K562 (cell line): ENCODE results near the gene CSTF2T. TPM values are rescaled to one million over a fixed set of nuclear protein-coding genes. Genes with fewer than 3 reads are reported as not detected.
A peak's percentile ranks its signal among the peaks of the same experiment; 100 is the strongest.

Source experiments
- ATAC-seq: fragments of 200-7000 bp; cut with Tn5 transposase; 3 replicates; pipeline ENCODE4 v1.9.1; 2020; ENCODE audit warnings: moderate library complexity
- BruUV-seq: library from RNA; stranded (reverse); fragments of 400-500 nt; replicated peaks from 2 replicates; lab custom pipeline; 2021; lab: Mats Ljungman, UMichigan
- CTCF ChIA-PET: fragments of 300-600 bp; formaldehyde crosslinking; extraction: SDS; loops from one replicate; lab custom pipeline; 2021; ENCODE audit warnings: low intra/inter-chr PET ratio; lab: Yijun Ruan, JAX
- POLR2A ChIA-PET: fragments of 300-600, 350-650 bp; sonication (Branson Sonifier 250); formaldehyde crosslinking; extraction: SDS; loops from one replicate; lab custom pipeline; 2021; ENCODE audit warnings: antibody characterized with exemption, inconsistent platforms; lab: Yijun Ruan, JAX
- DNase-seq, 4 experiments: peaks; one replicate each; pipeline versions ENCODE4 v3.0.0 to v3.0.0-alpha.2; 2011 to 2018; ENCODE audit warnings: low spot score in 3 of 4, mixed read lengths in 3 of 4; ENCODE audit errors: extremely low read depth in 1 of 4
- FAIRE-seq: peaks from 2 replicates; lab custom pipeline; 2011; peaks lifted over from hg19 to GRCh38; lab: Jason Lieb, UNC
- H2AFZ ChIP-seq: 2 replicates; pipeline ENCODE4 v1.6.0; 2011; ENCODE audit warnings: low read depth, low read length, control low read depth, inconsistent platforms
- H3K27ac ChIP-seq: fragments of 200-600 bp; 3 replicates; pipeline ENCODE4 v1.8.0; 2011; ENCODE audit warnings: low read depth, mild to moderate bottlenecking, control low read depth, inconsistent platforms, low read length, moderate library complexity, mixed read lengths; ENCODE audit errors: extremely low read depth
- H3K27me3 ChIP-seq, 2 experiments: fragments of 300-600 bp in 1 of 2; 2 replicates in 1 of 2; 3 replicates in 1 of 2; pipeline versions ENCODE4 v1.6.0 to v1.8.0; 2011; ENCODE audit warnings: inconsistent platforms in 2 of 2, low read length in 2 of 2, mild to moderate bottlenecking in 1 of 2, mixed read lengths in 1 of 2, moderate library complexity in 1 of 2; ENCODE audit not compliant: control insufficient read depth in 2 of 2, insufficient read depth in 2 of 2
- H3K36me3 ChIP-seq: fragments of 300-600 bp; 3 replicates; pipeline ENCODE4 v1.8.0; 2011; ENCODE audit warnings: mild to moderate bottlenecking, low read length, inconsistent platforms; ENCODE audit not compliant: control insufficient read depth, insufficient read depth
- H3K4me1 ChIP-seq, 2 experiments: fragments of 200-600 bp in 1 of 2; replicated peaks in 1 of 2; 2 replicates in 1 of 2; 3 replicates in 1 of 2; pipeline versions ENCODE4 v1.5.1 to v1.8.0; 2011; ENCODE audit warnings: inconsistent platforms in 2 of 2, low read length in 2 of 2, mild to moderate bottlenecking in 1 of 2, mixed read lengths in 1 of 2, moderate library complexity in 1 of 2; ENCODE audit not compliant: control insufficient read depth in 2 of 2, insufficient read depth in 2 of 2
- H3K4me2 ChIP-seq: 2 replicates; pipeline ENCODE4 v1.6.1; 2011; ENCODE audit warnings: low read length, control low read depth, inconsistent platforms, mixed read lengths; ENCODE audit not compliant: insufficient read depth
- H3K4me3 ChIP-seq: fragments of 200-600 bp; sonication (generic), shearing (Covaris generic); 2 replicates; pipeline ENCODE4 v1.5.1; 2016; ENCODE audit warnings: control low read depth, inconsistent platforms
- H3K79me2 ChIP-seq: fragments of 200-600 bp; 3 replicates; pipeline ENCODE4 v1.8.0; 2011; ENCODE audit warnings: low read length, inconsistent platforms; ENCODE audit not compliant: control insufficient read depth, insufficient read depth
- H3K9ac ChIP-seq, 2 experiments: 2 replicates each; pipeline versions ENCODE4 v1.6.0 to v1.6.1; 2011; ENCODE audit warnings: low read depth in 2 of 2, low read length in 2 of 2, control low read depth in 1 of 2, inconsistent platforms in 1 of 2, mild to moderate bottlenecking in 1 of 2, mixed read lengths in 1 of 2; ENCODE audit not compliant: insufficient read depth in 1 of 2
- H3K9me1 ChIP-seq: one replicate; pipeline ENCODE4 v1.6.0; 2011; ENCODE audit warnings: inconsistent platforms, mild to moderate bottlenecking, low read length, moderate library complexity; ENCODE audit not compliant: control insufficient read depth, insufficient read depth
- H3K9me3 ChIP-seq: replicated peaks from 2 replicates; pipeline ENCODE4 v1.5.1; 2011; ENCODE audit warnings: low read depth, low read length, inconsistent platforms; ENCODE audit not compliant: control insufficient read depth, insufficient read depth
- H4K20me1 ChIP-seq: replicated peaks from 2 replicates; pipeline ENCODE4 v1.6.1; 2011; ENCODE audit warnings: low read length, inconsistent platforms, mixed read lengths; ENCODE audit not compliant: control insufficient read depth, insufficient read depth
- FOXO4 ChIP-seq: fragments of 450-650 bp; formaldehyde crosslinking; IDR thresholded peaks from 2 replicates; pipeline ENCODE4 v1.4.0; 2020; ENCODE audit warnings: mild to moderate bottlenecking, moderate library complexity
- MYC ChIP-seq, 2 experiments: fragments of 250-450 bp in 1 of 2; sonication (Bioruptor Pico) in 1 of 2; IDR thresholded peaks; 2 replicates each; pipeline versions ENCODE4 v1.5.1 to v1.6.1; 2012 to 2021; ENCODE audit warnings: low read depth in 2 of 2, borderline replicate concordance in 1 of 2, improper control_type of control experiment in 1 of 2, low read length in 1 of 2, mild to moderate bottlenecking in 1 of 2, moderate library complexity in 1 of 2
- NFYB ChIP-seq: IDR thresholded peaks from 2 replicates; pipeline ENCODE4 v1.6.1; 2011; ENCODE audit warnings: mild to moderate bottlenecking, moderate library complexity; ENCODE audit not compliant: insufficient read length; ENCODE audit errors: extremely low read depth
- NKRF ChIP-seq: fragments of 450-650 bp; IDR thresholded peaks from 2 replicates; pipeline ENCODE4 v1.6.1; 2016; ENCODE audit warnings: borderline replicate concordance
- NR1H2 ChIP-seq: sonication (generic); formaldehyde crosslinking; IDR thresholded peaks from 2 replicates; pipeline ENCODE4 v1.4.0; 2020; ENCODE audit warnings: mild to moderate bottlenecking, missing genetic modification reagents
- OTX1 ChIP-seq: fragments of 450-650 bp; formaldehyde crosslinking; IDR thresholded peaks from 2 replicates; pipeline ENCODE4 v1.4.0; 2022; ENCODE audit warnings: mild to moderate bottlenecking
- POLR2AphosphoS2 ChIP-seq: IDR thresholded peaks from 2 replicates; pipeline ENCODE4 v1.6.1; 2012; ENCODE audit warnings: low read length, improper control_type of control experiment
- SMARCE1 ChIP-seq: fragments of 450-650 bp; IDR thresholded peaks from 2 replicates; pipeline ENCODE4 v1.7.1; 2016; ENCODE audit warnings: mild to moderate bottlenecking
- TBL1XR1 ChIP-seq, 2 experiments: IDR thresholded peaks; 2 replicates each; pipeline ENCODE4 v1.6.1; 2012; ENCODE audit warnings: improper control_type of control experiment in 2 of 2, low read length in 2 of 2, mild to moderate bottlenecking in 1 of 2
- ZBTB43 ChIP-seq: sonication (generic); formaldehyde crosslinking; IDR thresholded peaks from 2 replicates; pipeline ENCODE4 v1.8.0; 2023; ENCODE audit warnings: mild to moderate bottlenecking, missing genetic modification reagents
- ZMIZ1 ChIP-seq, 2 experiments: fragments of 150-350 bp in 1 of 2; IDR thresholded peaks; 2 replicates each; pipeline ENCODE4 v1.6.1; 2012 to 2016; ENCODE audit warnings: low read depth in 2 of 2, low read length in 2 of 2, mild to moderate bottlenecking in 1 of 2, moderate library complexity in 1 of 2
- ZNF3 ChIP-seq: fragments of 250-450 bp; sonication (Bioruptor Pico); IDR thresholded peaks from 2 replicates; pipeline ENCODE4 v1.5.0; 2021; ENCODE audit warnings: mild to moderate bottlenecking, moderate library complexity
- WGBS: fragments of 100-300 bp; shearing (Covaris generic); methylation state at CpG from one replicate; pipeline ENCODE4 v1.1.6; 2016; ENCODE audit warnings: low coverage, mixed read lengths; ENCODE audit not compliant: insufficient coverage; ENCODE audit errors: missing lambda C conversion rate; 5-methylcytosine and 5-hydroxymethylcytosine counted together
- in situ Hi-C: fragments of 300-500 bp; cut with MboI; formaldehyde crosslinking; loops from 4 replicates; pipeline ENCODE4 v1.15.0; 2018; ENCODE audit warnings: inconsistent platforms, mixed read lengths
- intact Hi-C: fragments of 100-400 bp; cut with micrococcal nuclease; formaldehyde crosslinking; loops from 2 replicates; pipeline ENCODE4 v1.14.2; 2022
- polyA plus RNA-seq, 8 experiments: library from polyadenylated mRNA; depleted of rRNA in 4 of 8; stranded (reverse) in 5 of 8; unstranded in 3 of 8; fragments of >200 nt; fragmentation: Nextera tagmentation in 2 of 8; fragmentation: Illumina TruSeq in 1 of 8; extraction: Ambion mirVana in 2 of 8; extraction: Trizol in 1 of 8; gene quantifications; 2 replicates each; pipeline versions ENCODE4 v1.2.1 to v1.2.3, GENCODE V29; 2011 to 2014; ENCODE audit warnings: inconsistent platforms in 1 of 8, missing spikeins in 1 of 8
- total RNA-seq, 7 experiments: library from RNA; depleted of rRNA in 6 of 7; stranded (reverse); fragments of >200 nt in 6 of 7; fragmentation: Illumina TruSeq in 2 of 7; extraction: Trizol in 2 of 7; gene quantifications; 2 replicates each; pipeline versions ENCODE4 v1.2.1 to v1.2.3, GENCODE V29; 2011 to 2021; ENCODE audit warnings: low replicate concordance in 1 of 7

Gene CSTF2T
- total and polyA plus RNA-seq, 9 of the 15 experiments (the other 6 are each of a cell fraction or from before 2014, with no cell fraction given) = 10.3 to 32.4 (median 24.2) TPM

- peaks cover 34% of the 10 kb centered on the region for H3K79me2 ChIP-seq
- DNase-seq (peak in 2 of 4 experiments; percentile 41 to 47), ATAC-seq (peak; percentile 65), FAIRE-seq (no peak)
- H3K9me3 ChIP-seq = no peaks in the 10 kb centered on the region
- peak overlapping the region; percentile 99 for H2AFZ ChIP-seq
- H3K9me1 ChIP-seq = no peaks in the 10 kb centered on the region
- ChIA-PET POLR2A (no interaction called here), CTCF (no interaction called here)
- H4K20me1 ChIP-seq = peaks cover 8% of the 10 kb centered on the region; the same call in 1 of the 2 replicates
- in situ Hi-C loops = no loop called here
- H3K27me3 ChIP-seq = no peaks in the 10 kb centered on the region
- peak overlapping the region; percentile 67 for H3K4me3 ChIP-seq
- H3K4me1 ChIP-seq = peaks cover 11 to 13% of the 10 kb centered on the region in 2 experiments
- 2% methylated on average over 14 of the region's 14 CpGs for WGBS
- H3K9ac ChIP-seq = peak overlapping the region; percentile 87 to 93
- intact Hi-C loops = no loop called here
- TSS peak; percentile 62 for BruUV-seq
- peak overlapping the region; percentile 98 for H3K27ac ChIP-seq
- H3K36me3 ChIP-seq = peaks cover 29% of the 10 kb centered on the region; the same call in 2 of the 3 replicates
- H3K4me2 ChIP-seq = peak overlapping the region; percentile 88
- TF ChIP-seq ZNF3 (no peak), SMARCE1 (0 out of 2 replicates have a peak, but pooled peaks have one; percentile 13), NFYB (no peak), FOXO4 (CRISPR knock-in tag) (no peak), ZBTB43 (CRISPR knock-in tag) (peak; percentile 3; the same call in 1 of the 2 replicates), ZMIZ1 (IDR thresholded peaks at IDR 0.05; ENCODE audit: low read depth in 2 of 2, low read length in 2 of 2) (0 out of 4 replicates have a peak, but pooled peaks of 1 of the 2 experiments have one; percentile 15), MYC (IDR thresholded peaks at IDR 0.05; ENCODE audit: low read depth, low read length) (peak; percentile 34), MYC (CRISPR knock-in tag; IDR thresholded peaks at IDR 0.05; ENCODE audit: borderline replicate concordance, low read depth) (no peak; the same call in 1 of the 2 replicates), NR1H2 (CRISPR knock-in tag) (0 out of 2 replicates have a peak, but pooled peaks have one; percentile 35), TBL1XR1 (IDR thresholded peaks at IDR 0.05; ENCODE audit: low read length in 2 of 2) (peak in 1 of 2 experiments; percentile 55; a peak in 1 of 4 replicates), OTX1 (CRISPR knock-in tag) (no peak), NKRF (peak; percentile 60; the same call in 1 of the 2 replicates), POLR2AphosphoS2 (0 out of 2 replicates have a peak, but pooled peaks have one; percentile 3)
These were observed 285 bp downstream of the CSTF2T start for GRCh38 chr10:51699145-51699474.
